Measurements from ENCODE around the gene HACL1.
"Not testable (repeated sequence)": the region's sequence is repeated elsewhere in the genome, so short reads cannot be mapped to it uniquely, and the experiment has no call there.

Gene HACL1

GRCh38 chr3:15630646-15631350 lies 29.4 kb upstream of the HACL1 start:
- DNase-seq (ENCODE audit: extremely low spot score, insufficient read length, low read depth), result no peak
- FAIRE-seq, result no peak

GRCh38 chr3:15629860-15630597 lies 28.7 kb upstream of the HACL1 start:
- FAIRE-seq, result peak; percentile 88
- peak; percentile 60 for DNase-seq (ENCODE audit: extremely low spot score, insufficient read length, low read depth)

- FAIRE-seq (no peak), DNase-seq (ENCODE audit: extremely low spot score, insufficient read length, low read depth) (no peak)
Measured at GRCh38 chr3:15628967-15629366, 27.6 kb upstream of the HACL1 start.

GRCh38 chr3:15623535-15624440 lies 22.4 kb upstream of the HACL1 start:
- FAIRE-seq, result no peak
- no peak for DNase-seq (ENCODE audit: extremely low spot score, insufficient read length, low read depth)

- not testable (repeated sequence) for DNase-seq (ENCODE audit: extremely low spot score, insufficient read length, low read depth); FAIRE-seq
Measured at GRCh38 chr3:15619659-15620464, 18.5 kb upstream of the HACL1 start.

- FAIRE-seq (no peak), DNase-seq (ENCODE audit: extremely low spot score, insufficient read length, low read depth) (no peak)
Measured at GRCh38 chr3:15616053-15616452, 14.7 kb upstream of the HACL1 start.

- FAIRE-seq (no peak), DNase-seq (ENCODE audit: extremely low spot score, insufficient read length, low read depth) (no peak)
Measured at GRCh38 chr3:15614958-15615357, 13.6 kb upstream of the HACL1 start.

GRCh38 chr3:15612001-15612400 lies 10.6 kb upstream of the HACL1 start:
- DNase-seq (ENCODE audit: extremely low spot score, insufficient read length, low read depth) (no peak), FAIRE-seq (no peak)

- no peak for FAIRE-seq
- DNase-seq (ENCODE audit: extremely low spot score, insufficient read length, low read depth), result no peak
Measured at GRCh38 chr3:15611018-15611417, 9.6 kb upstream of the HACL1 start.

- FAIRE-seq, result no peak
- DNase-seq (ENCODE audit: extremely low spot score, insufficient read length, low read depth), result no peak
Measured at GRCh38 chr3:15610082-15610759, 8.9 kb upstream of the HACL1 start.

- FAIRE-seq (no peak), DNase-seq (ENCODE audit: extremely low spot score, insufficient read length, low read depth) (no peak)
Measured at GRCh38 chr3:15606434-15606891, 5.1 kb upstream of the HACL1 start.

- FAIRE-seq; DNase-seq (ENCODE audit: extremely low spot score, insufficient read length, low read depth): not testable (repeated sequence)
Measured at GRCh38 chr3:15604584-15604983, 3.2 kb upstream of the HACL1 start.

GRCh38 chr3:15602816-15603215 lies 1.4 kb upstream of the HACL1 start:
- FAIRE-seq; DNase-seq (ENCODE audit: extremely low spot score, insufficient read length, low read depth): not testable (repeated sequence)

GRCh38 chr3:15602146-15602536 lies 772 bp upstream of the HACL1 start:
- no peak for FAIRE-seq
- peak; percentile 3 for DNase-seq (ENCODE audit: extremely low spot score, insufficient read length, low read depth)

GRCh38 chr3:15601046-15601398 lies 347 bp downstream of the HACL1 start:
- DNase-seq (ENCODE audit: extremely low spot score, insufficient read length, low read depth) (no peak), FAIRE-seq (no peak)

GRCh38 chr3:15595955-15596354 lies 5.4 kb downstream of the HACL1 start:
- DNase-seq (ENCODE audit: extremely low spot score, insufficient read length, low read depth), result no peak
- no peak for FAIRE-seq

- FAIRE-seq, result no peak
- no peak for DNase-seq (ENCODE audit: extremely low spot score, insufficient read length, low read depth)
Measured at GRCh38 chr3:15592968-15593367, 8.4 kb downstream of the HACL1 start.

- DNase-seq (ENCODE audit: extremely low spot score, insufficient read length, low read depth) (no peak), FAIRE-seq (no peak)
Measured at GRCh38 chr3:15591928-15592327, 9.4 kb downstream of the HACL1 start.

- FAIRE-seq (no peak), DNase-seq (ENCODE audit: extremely low spot score, insufficient read length, low read depth) (no peak)
Measured at GRCh38 chr3:15591242-15591641, 10.1 kb downstream of the HACL1 start.

Measured in GM18507 (cell line).